ENCODE measurements around the gene CSNK1G3. TPM values are rescaled to one million over a fixed set of nuclear protein-coding genes. Genes with fewer than 3 reads are reported as not detected.
A peak's percentile ranks its signal among the peaks of the same experiment; 100 is the strongest.

The CSNK1G3 gene
- total and polyA plus RNA-seq, 2 experiments from 2014 or later = 37.4 to 79.9 TPM

DNA sequence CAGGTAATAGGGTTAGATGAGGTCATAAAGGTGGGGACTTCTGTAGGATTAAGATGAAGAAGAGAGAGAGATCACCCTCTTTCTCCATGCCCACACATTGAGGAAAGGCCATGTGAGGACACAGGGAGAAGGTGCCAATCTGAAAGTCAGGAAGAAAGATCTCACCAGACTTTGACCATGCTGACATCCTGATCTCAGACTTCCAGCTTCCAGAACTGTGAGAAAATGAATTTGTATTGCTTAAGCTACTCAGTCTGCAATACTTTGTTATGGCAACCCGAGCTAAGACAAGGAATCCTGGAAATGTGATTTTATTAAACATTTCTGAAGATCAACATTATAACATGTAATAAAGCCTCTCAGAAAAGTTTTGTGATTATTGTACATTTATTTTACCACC is 3.5 kb upstream of the CSNK1G3 start:
- Histone ChIP-seq H3F3A (ENCODE audit: insufficient read depth) (peaks cover 25% of the 10 kb centered on the region; the same call in 1 of the 2 replicates), H4K20me1 (ENCODE audit: insufficient read depth) (no peaks in the 10 kb centered on the region), H3K4me3 (no peak overlapping the region), H3K27me3 (replicated peaks; ENCODE audit: insufficient read depth) (no peaks in the 10 kb centered on the region), H3K36me3 (ENCODE audit: low read depth) (no peaks in the 10 kb centered on the region), H3K27ac (peak overlapping the region; percentile 84), H3K4me2 (ENCODE audit: unreplicated experiment) (peak overlapping the region; percentile 22), H3K9me2 (ENCODE audit: insufficient read depth) (0 out of 2 replicates have a peak, but pooled peaks cover 5% of the 10 kb centered on the region), H3K9me3 (ENCODE audit: low read depth) (no peaks in the 10 kb centered on the region), H3K9ac (peak overlapping the region; percentile 62), H3K4me1 (ENCODE audit: insufficient read depth) (peaks cover 21% of the 10 kb centered on the region), H2AFZ (peak overlapping the region; percentile 47), H3K79me2 (ENCODE audit: insufficient read depth) (peaks cover 8% of the 10 kb centered on the region)
- DNase-seq = peak; percentile 58
- WGBS, 2 experiments (ENCODE audit: low coverage in 1 of 2, low lambda C conversion rate in 2 of 2, missing lambda C conversion rate in 2 of 2) = 6 to 14% methylated on average over 1 of the region's 1 CpG
- no peak for TF ChIP-seq EZH2phosphoT487 (IDR thresholded peaks at IDR 0.05; ENCODE audit: insufficient read depth, low read depth)
- TF ChIP-seq EZH2 (IDR thresholded peaks at IDR 0.05; ENCODE audit: insufficient read depth, poor library complexity, severe bottlenecking) = no peak
- in situ Hi-C loops (cut with MboI) = no loop called here

DNA sequence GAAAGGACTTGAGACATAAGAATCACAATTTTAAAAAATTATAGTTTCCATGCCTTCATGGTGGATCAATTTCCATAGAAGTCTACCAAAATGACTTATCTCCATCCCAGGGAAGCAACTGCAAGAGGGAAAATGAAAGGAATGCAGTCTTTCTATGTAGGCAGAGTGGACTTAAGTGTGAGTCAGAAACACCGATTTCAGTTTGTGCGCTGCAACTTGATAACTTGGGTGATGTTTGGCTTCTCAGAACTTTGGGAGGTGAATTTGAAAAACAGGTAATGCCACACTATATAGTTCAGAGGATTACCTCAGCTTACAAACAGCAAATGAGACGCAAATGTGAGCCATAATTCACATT is 708 bp upstream of the CSNK1G3 start:
- peak overlapping the region; percentile 87 for H3K9ac ChIP-seq
- peaks cover 37% of the 10 kb centered on the region for H3K79me2 ChIP-seq (ENCODE audit: insufficient read depth)
- peak overlapping the region; percentile 86 for H3K4me3 ChIP-seq
- peak; percentile 69 for DNase-seq
- peak overlapping the region; percentile 92 for H3K27ac ChIP-seq
- TF ChIP-seq EZH2phosphoT487 (IDR thresholded peaks at IDR 0.05; ENCODE audit: insufficient read depth, low read depth) = no peak
- no peak for TF ChIP-seq EZH2 (IDR thresholded peaks at IDR 0.05; ENCODE audit: insufficient read depth, poor library complexity, severe bottlenecking)
- H3K27me3 ChIP-seq (replicated peaks; ENCODE audit: insufficient read depth) = no peaks in the 10 kb centered on the region
- in situ Hi-C loops (cut with MboI) = no loop called here
- H3K36me3 ChIP-seq (ENCODE audit: low read depth) = no peaks in the 10 kb centered on the region
- peaks cover 11% of the 10 kb centered on the region; the same call in 1 of the 2 replicates for H4K20me1 ChIP-seq (ENCODE audit: insufficient read depth)
- H3K4me1 ChIP-seq (ENCODE audit: insufficient read depth) = peaks cover 40% of the 10 kb centered on the region
- H3F3A ChIP-seq (ENCODE audit: insufficient read depth) = peaks cover 43% of the 10 kb centered on the region
- H2AFZ ChIP-seq = peak overlapping the region; percentile 81
- no peaks in the 10 kb centered on the region for H3K9me3 ChIP-seq (ENCODE audit: low read depth)
- 52 to 65% methylated on average over 3 of the region's 3 CpGs for WGBS, 2 experiments (ENCODE audit: low coverage in 1 of 2, low lambda C conversion rate in 2 of 2, missing lambda C conversion rate in 2 of 2)
- 0 out of 2 replicates have a peak, but pooled peaks cover 5% of the 10 kb centered on the region for H3K9me2 ChIP-seq (ENCODE audit: insufficient read depth)
- peak overlapping the region; percentile 72 for H3K4me2 ChIP-seq (ENCODE audit: unreplicated experiment)

GRCh38 chr5:123512611-123513461 is 859 bp downstream of the CSNK1G3 start:
- H3K27ac ChIP-seq = peak overlapping the region; percentile 92
- H3K4me1 ChIP-seq (ENCODE audit: insufficient read depth) = peaks cover 36% of the 10 kb centered on the region
- peak overlapping the region; percentile 72 for H2AFZ ChIP-seq
- TF ChIP-seq EZH2phosphoT487 (IDR thresholded peaks at IDR 0.05; ENCODE audit: insufficient read depth, low read depth) = no peak
- no peak for TF ChIP-seq EZH2 (IDR thresholded peaks at IDR 0.05; ENCODE audit: insufficient read depth, poor library complexity, severe bottlenecking)
- H3K9ac ChIP-seq = peak overlapping the region; percentile 87
- in situ Hi-C loops (cut with MboI) = no loop called here
- peaks cover 52% of the 10 kb centered on the region for H3K79me2 ChIP-seq (ENCODE audit: insufficient read depth)
- no peaks in the 10 kb centered on the region for H3K9me2 ChIP-seq (ENCODE audit: insufficient read depth)
- peaks cover 23% of the 10 kb centered on the region for H4K20me1 ChIP-seq (ENCODE audit: insufficient read depth)
- H3K27me3 ChIP-seq (replicated peaks; ENCODE audit: insufficient read depth) = no peaks in the 10 kb centered on the region
- no peaks in the 10 kb centered on the region for H3K36me3 ChIP-seq (ENCODE audit: low read depth)
- peaks cover 39% of the 10 kb centered on the region for H3F3A ChIP-seq (ENCODE audit: insufficient read depth)
- H3K9me3 ChIP-seq (ENCODE audit: low read depth) = no peaks in the 10 kb centered on the region
- peak; percentile 58 for DNase-seq
- WGBS, 2 experiments (ENCODE audit: low coverage in 1 of 2, low lambda C conversion rate in 2 of 2, missing lambda C conversion rate in 2 of 2) = 1 to 2% methylated on average over 23 to 50 of the region's 50 CpGs
- H3K4me2 ChIP-seq (ENCODE audit: unreplicated experiment) = peak overlapping the region; percentile 87
- H3K4me3 ChIP-seq = peak overlapping the region; percentile 86

DNA sequence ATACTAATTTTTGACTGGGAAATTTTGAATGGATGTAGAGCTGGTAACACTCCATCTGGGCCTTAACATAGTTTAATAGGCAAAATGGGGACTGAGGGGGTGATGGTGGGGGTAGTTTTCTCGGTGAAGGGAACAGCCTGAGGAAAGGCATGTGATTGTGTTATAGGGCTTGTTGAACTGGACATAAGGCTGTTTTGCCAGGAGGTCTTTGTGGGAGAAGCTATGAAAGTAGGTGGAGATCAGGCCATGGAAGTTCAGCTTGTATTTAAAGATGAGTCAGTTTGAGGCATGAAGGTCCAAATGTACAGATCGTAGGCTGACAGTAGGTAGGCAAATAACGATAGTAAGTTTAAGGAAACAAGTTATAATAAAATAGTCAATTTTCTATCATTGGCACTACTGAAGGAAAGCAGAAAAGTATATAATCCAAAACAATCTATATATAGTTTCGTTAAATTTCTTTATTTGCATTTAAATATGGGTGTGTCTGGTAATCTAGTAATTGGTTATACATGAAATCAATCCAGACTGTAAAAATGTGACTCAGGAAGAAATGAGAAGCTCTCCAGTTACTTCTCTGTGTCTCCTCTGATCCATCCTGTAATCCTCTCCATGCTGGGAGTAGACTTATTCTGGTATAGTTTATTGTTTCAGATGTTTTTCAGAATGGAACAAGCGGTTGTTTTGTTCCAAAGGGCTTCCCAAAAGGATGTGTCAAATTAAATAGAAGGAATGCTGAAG is 2.8 kb downstream of the CSNK1G3 start:
- Histone ChIP-seq H4K20me1 (ENCODE audit: insufficient read depth) (peaks cover 23% of the 10 kb centered on the region), H3K9ac (no peak overlapping the region), H3K36me3 (ENCODE audit: low read depth) (no peaks in the 10 kb centered on the region), H3F3A (ENCODE audit: insufficient read depth) (peaks cover 27% of the 10 kb centered on the region), H3K27ac (peak overlapping the region; percentile 25), H2AFZ (no peak overlapping the region), H3K4me1 (ENCODE audit: insufficient read depth) (peaks cover 25% of the 10 kb centered on the region), H3K9me2 (ENCODE audit: insufficient read depth) (no peaks in the 10 kb centered on the region), H3K4me3 (peak overlapping the region; percentile 86), H3K4me2 (ENCODE audit: unreplicated experiment) (peak overlapping the region; percentile 87), H3K9me3 (ENCODE audit: low read depth) (no peaks in the 10 kb centered on the region), H3K27me3 (replicated peaks; ENCODE audit: insufficient read depth) (no peaks in the 10 kb centered on the region), H3K79me2 (ENCODE audit: insufficient read depth) (peaks cover 72% of the 10 kb centered on the region)
- TF ChIP-seq EZH2phosphoT487 (IDR thresholded peaks at IDR 0.05; ENCODE audit: insufficient read depth, low read depth) (no peak), EZH2 (IDR thresholded peaks at IDR 0.05; ENCODE audit: insufficient read depth, poor library complexity, severe bottlenecking) (no peak)
- peak; percentile 34 for DNase-seq
- 73 to 81% methylated on average over 5 of the region's 5 CpGs for WGBS, 2 experiments (ENCODE audit: low coverage in 1 of 2, low lambda C conversion rate in 2 of 2, missing lambda C conversion rate in 2 of 2)
- in situ Hi-C loops (cut with MboI) = no loop called here

Data from GM23248 (cell line).